ENCODE measurements around the gene STAC3. TPM values are rescaled to one million over a fixed set of nuclear protein-coding genes. Genes with fewer than 3 reads are reported as not detected.
A peak's percentile ranks its signal among the peaks of the same experiment; 100 is the strongest.

STAC3 gene
- total RNA-seq, 4 donors from 2014 or later: 0.42 to 1.7 (median 1.2) TPM

GRCh38 chr12:57242329-57242690 lies 8.7 kb downstream of the STAC3 start:
- peaks cover 58 to 69% (median 66%) of the 10 kb centered on the region in 4 donors for H3K4me1 ChIP-seq
- no peak for DNase-seq (ENCODE audit: extremely low spot score)
- peak overlapping the region in 3 of 4 donors; percentile 21 to 52 (median 42) for H3K4me3 ChIP-seq

DNA sequence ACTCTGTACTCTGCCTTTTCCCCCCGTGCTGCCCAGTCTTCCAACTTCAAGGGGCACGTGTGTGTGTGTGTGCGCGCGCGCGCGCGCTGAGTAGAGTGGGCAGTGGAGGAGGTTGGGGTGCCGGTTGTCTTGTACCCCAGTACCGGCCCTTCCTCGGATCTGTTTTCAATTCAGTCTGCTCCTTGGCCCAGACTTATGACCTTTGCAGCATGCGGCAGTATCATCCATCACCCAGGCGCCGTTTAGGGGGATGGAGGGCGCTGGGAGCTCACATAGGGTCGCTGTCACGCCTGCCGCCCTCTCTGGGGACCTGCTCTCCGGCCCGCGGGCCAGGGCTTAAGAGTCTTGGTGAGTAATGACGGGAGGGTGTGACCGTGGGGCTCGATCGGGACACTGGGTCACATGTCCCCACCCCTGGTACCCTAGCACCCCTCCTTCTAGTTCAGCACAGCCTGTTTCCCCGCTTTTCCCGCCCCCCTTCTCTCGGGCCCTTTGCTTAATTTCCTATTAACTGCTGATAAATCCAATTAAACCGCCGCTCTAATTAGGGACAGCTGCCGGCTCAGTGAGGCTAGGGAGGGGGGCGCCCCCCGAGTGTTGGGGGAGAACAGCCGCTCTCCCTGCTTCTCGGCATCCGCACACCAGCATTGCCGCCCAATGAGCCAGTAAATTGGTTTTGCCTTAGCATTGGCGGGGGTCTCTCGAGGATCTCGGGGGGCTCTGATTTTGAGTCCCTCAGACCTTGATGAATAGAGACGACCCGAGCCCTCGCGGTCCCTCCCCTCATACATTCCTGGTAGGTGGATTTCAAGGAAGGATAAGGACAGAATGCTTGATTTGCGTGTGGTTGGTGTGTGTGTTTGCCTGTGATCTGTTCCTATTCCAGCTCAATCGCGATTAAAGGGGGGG lies 9.3 kb downstream of the STAC3 start:
- WGBS: 9% methylated on average over 32 of the region's 48 CpGs
- H3K27ac ChIP-seq (replicated peaks in 1 of 4): no peak overlapping the region
- peaks cover 14 to 96% (median 59%) of the 10 kb centered on the region in 4 donors for H3K27me3 ChIP-seq
- no peaks in the 10 kb centered on the region for H3K9me3 ChIP-seq
- intact Hi-C loops (cut with DNase I): no loop called here
- no peak for DNase-seq (ENCODE audit: extremely low spot score)
- TF ChIP-seq POLR2AphosphoS5 (IDR thresholded peaks at IDR 0.05) (no peak), CTCF (IDR thresholded peaks at IDR 0.05) (no peak), EP300 (IDR thresholded peaks at IDR 0.05) (no peak), POLR2A (IDR thresholded peaks at IDR 0.05; ENCODE audit: low read depth) (no peak)
- peaks cover 58 to 75% (median 69%) of the 10 kb centered on the region in 4 donors for H3K4me1 ChIP-seq
- no peaks in the 10 kb centered on the region for H3K36me3 ChIP-seq
- H3K4me3 ChIP-seq: peak overlapping the region in 1 of 4 donors; percentile 59

More at GRCh38 chr12:57242329-57242690, 8.7 kb downstream of the STAC3 start:
- WGBS: 3% methylated on average over 11 of the region's 18 CpGs
- Histone ChIP-seq H3K9me3 (no peaks in the 10 kb centered on the region), H3K27ac (replicated peaks in 1 of 4) (no peak overlapping the region), H3K27me3 (peaks cover 10 to 93% (median 57%) of the 10 kb centered on the region in 4 donors), H3K36me3 (no peaks in the 10 kb centered on the region)
- no peak for TF ChIP-seq POLR2A (IDR thresholded peaks at IDR 0.05; ENCODE audit: low read depth)
- TF ChIP-seq CTCF (IDR thresholded peaks at IDR 0.05): no peak
- TF ChIP-seq POLR2AphosphoS5 (IDR thresholded peaks at IDR 0.05): no peak
- TF ChIP-seq EP300 (IDR thresholded peaks at IDR 0.05): no peak
- intact Hi-C loops (cut with DNase I): no loop called here

DNA sequence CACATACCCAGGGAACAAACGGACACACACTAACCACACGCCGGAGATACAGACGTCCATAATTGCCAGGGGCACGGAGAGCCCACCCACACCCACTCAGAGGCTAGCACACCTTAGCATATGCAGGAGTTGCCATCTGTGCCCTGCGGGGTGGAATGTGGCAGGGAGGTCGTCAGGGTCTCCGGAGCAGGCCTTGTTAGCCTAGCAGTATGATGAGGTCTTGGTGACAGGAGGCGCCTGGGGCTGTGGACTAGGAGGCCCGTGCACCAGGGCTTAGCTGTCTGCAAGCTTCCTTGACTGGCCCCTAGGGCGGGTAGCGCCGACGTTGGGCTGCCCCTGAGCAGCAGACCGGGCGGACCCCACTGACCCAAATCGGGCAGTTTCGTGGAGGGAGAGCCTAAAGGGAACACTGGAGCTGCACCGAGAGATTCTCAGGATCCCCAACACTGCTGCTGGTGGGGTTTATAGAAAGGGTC lies 10.0 kb downstream of the STAC3 start:
- WGBS: 18% methylated on average over 11 of the region's 19 CpGs
- Histone ChIP-seq H3K36me3 (no peaks in the 10 kb centered on the region), H3K4me3 (peak overlapping the region; percentile 58 to 59 (median 59)), H3K9me3 (no peaks in the 10 kb centered on the region), H3K4me1 (peaks cover 58 to 82% (median 72%) of the 10 kb centered on the region in 4 donors), H3K27me3 (peaks cover 15 to 99% (median 59%) of the 10 kb centered on the region in 4 donors), H3K27ac (replicated peaks in 1 of 4) (no peak overlapping the region)
- no peak for DNase-seq (ENCODE audit: extremely low spot score)
- intact Hi-C loops (cut with DNase I): no loop called here
- no peak for TF ChIP-seq CTCF (IDR thresholded peaks at IDR 0.05)
- no peak for TF ChIP-seq EP300 (IDR thresholded peaks at IDR 0.05)
- TF ChIP-seq POLR2A (IDR thresholded peaks at IDR 0.05; ENCODE audit: low read depth): no peak
- no peak for TF ChIP-seq POLR2AphosphoS5 (IDR thresholded peaks at IDR 0.05)

DNA sequence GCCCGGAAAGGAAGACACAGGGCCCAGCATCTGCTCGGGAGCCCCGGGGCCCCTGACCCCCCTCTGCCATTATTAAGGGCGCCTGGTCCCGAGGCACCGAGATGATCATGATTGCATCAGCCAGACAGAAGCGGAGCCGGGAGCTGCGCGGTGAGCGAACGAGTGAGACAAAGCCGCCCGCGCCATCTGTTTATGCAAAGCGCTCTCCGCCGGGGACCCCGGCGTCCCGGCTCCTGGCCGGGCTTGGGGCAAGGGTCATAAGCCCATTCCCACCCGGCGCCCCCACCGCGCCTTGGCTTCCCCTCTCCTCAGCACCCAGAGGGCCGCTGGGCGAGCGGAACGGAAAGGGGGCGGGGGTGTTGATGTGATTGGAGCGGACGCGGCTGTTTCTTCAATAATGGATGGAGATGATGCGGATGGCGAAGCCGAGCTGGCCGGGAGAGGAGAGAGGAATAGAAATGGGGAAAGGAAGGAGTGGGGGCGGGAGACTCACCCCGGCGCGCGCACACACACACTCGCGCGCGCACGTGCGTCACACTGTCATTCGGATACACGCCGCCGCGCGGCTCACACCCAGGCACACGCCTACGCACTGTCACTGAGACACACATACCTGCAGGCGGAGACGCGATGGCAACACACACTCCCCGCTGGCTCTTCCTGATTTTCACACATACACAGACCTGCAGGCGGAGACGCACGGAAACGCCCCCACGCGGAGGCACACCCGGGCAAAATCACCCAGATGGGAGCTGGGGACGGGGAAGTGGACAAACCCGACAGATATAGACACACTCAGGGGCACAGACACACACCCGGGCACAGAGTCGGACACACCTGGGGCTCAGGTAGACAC lies 10.7 kb downstream of the STAC3 start:
- peak overlapping the region; percentile 58 to 59 (median 59) for H3K4me3 ChIP-seq
- no peaks in the 10 kb centered on the region for H3K9me3 ChIP-seq
- H3K27me3 ChIP-seq: peaks cover 15 to 100% (median 59%) of the 10 kb centered on the region in 4 donors
- intact Hi-C loops (cut with DNase I): no loop called here
- 1% methylated on average over 56 of the region's 72 CpGs for WGBS
- DNase-seq (ENCODE audit: extremely low spot score): no peak
- H3K36me3 ChIP-seq: peaks cover 0 to under 1% (median 0%) of the 10 kb centered on the region in 4 donors
- TF ChIP-seq CTCF (IDR thresholded peaks at IDR 0.05) (no peak), POLR2AphosphoS5 (IDR thresholded peaks at IDR 0.05) (peak in 1 of 2 donors; percentile 5)
- peak overlapping the region in 1 of 4 donors; percentile 36 for H3K27ac ChIP-seq (replicated peaks in 1 of 4)
- peaks cover 58 to 83% (median 72%) of the 10 kb centered on the region in 4 donors for H3K4me1 ChIP-seq
